Right ventricle myocardium superior (tissue), 1 donor: ENCODE data around the gene DYSF. TPM values are rescaled to one million over a fixed set of nuclear protein-coding genes. Genes with fewer than 3 reads are reported as not detected.

ENCODE experiments used
- ATAC-seq: fragments of 200-7000 bp; cut with Tn5 transposase; one replicate; pipeline ENCODE4 v1.9.1; 2020; ENCODE audit warnings: mild to moderate bottlenecking; ENCODE audit not compliant: poor library complexity
- DNase-seq: peaks from one replicate; pipeline ENCODE4 v3.0.0-alpha.2; 2020
- intact Hi-C: fragments of 100-400 bp; cut with DNase I; formaldehyde crosslinking; loops from one replicate; pipeline ENCODE4 v1.11.2; 2022
- total RNA-seq: library from RNA; stranded (reverse); fragmentation: NEBNext Ultra II Directional; extraction: Animal tissue kit (Norgen Biotek cat#: 25700); gene quantifications from one replicate; pipeline ENCODE4 v1.2.1, GENCODE V29; 2021
- donor health status: DM: no; HTN: yes; CAD: no; lungs with severe emphysema.

The DYSF gene
- total RNA-seq, 1 donor from 2014 or later, result 45.8 TPM

GRCh38 chr2:71467180-71467815 is 13.9 kb downstream of the DYSF start:
- ATAC-seq, result no peak
- no peak for DNase-seq

GRCh38 chr2:71468279-71469015 is 15.1 kb downstream of the DYSF start:
- no peak for ATAC-seq
- intact Hi-C loops, result no loop called here
- no peak for DNase-seq

More at GRCh38 chr2:71467180-71467815, 13.9 kb downstream of the DYSF start:
- intact Hi-C loops, result no loop called here

GRCh38 chr2:71469403-71470398 is 16.3 kb downstream of the DYSF start:
- intact Hi-C loops, result no loop called here

GRCh38 chr2:71471276-71471675 is 17.9 kb downstream of the DYSF start:
- intact Hi-C loops, result no loop called here
- ATAC-seq, result no peak
- DNase-seq, result no peak

More at GRCh38 chr2:71469403-71470398, 16.3 kb downstream of the DYSF start:
- ATAC-seq, result peak; percentile 77
- peak; percentile 54 for DNase-seq

- no peak for DNase-seq
- no peak for ATAC-seq
- intact Hi-C loops, result no loop called here
These were observed 18.7 kb downstream of the DYSF start for GRCh38 chr2:71472019-71472418.

GRCh38 chr2:71473346-71474031 is 20.1 kb downstream of the DYSF start:
- DNase-seq (no peak), ATAC-seq (no peak)
- intact Hi-C loops, result no loop called here

- ATAC-seq (peak; percentile 6), DNase-seq (no peak)
- intact Hi-C loops, result no loop called here
These were observed 20.9 kb downstream of the DYSF start for GRCh38 chr2:71474116-71474743.

GRCh38 chr2:71474744-71475397 is 21.5 kb downstream of the DYSF start:
- ATAC-seq (peak; percentile 38), DNase-seq (no peak)
- intact Hi-C loops, result no loop called here

GRCh38 chr2:71476495-71476894 is 23.1 kb downstream of the DYSF start:
- ATAC-seq, result no peak
- DNase-seq, result no peak
- intact Hi-C loops, result no loop called here

GRCh38 chr2:71477231-71477691 is 23.9 kb downstream of the DYSF start:
- intact Hi-C loops, result no loop called here
- ATAC-seq, result no peak
- DNase-seq, result no peak

GRCh38 chr2:71478806-71479205 is 25.4 kb downstream of the DYSF start:
- ATAC-seq (no peak), DNase-seq (no peak)
- intact Hi-C loops, result no loop called here

GRCh38 chr2:71479261-71479660 is 25.9 kb downstream of the DYSF start:
- ATAC-seq (no peak), DNase-seq (no peak)
- intact Hi-C loops, result no loop called here

GRCh38 chr2:71481111-71481510 is 27.8 kb downstream of the DYSF start:
- no peak for DNase-seq
- intact Hi-C loops, result no loop called here
- ATAC-seq, result no peak

GRCh38 chr2:71482055-71482454 is 28.7 kb downstream of the DYSF start:
- no peak for DNase-seq
- ATAC-seq, result no peak
- intact Hi-C loops, result no loop called here

GRCh38 chr2:71483246-71483645 is 29.9 kb downstream of the DYSF start:
- DNase-seq, result no peak
- intact Hi-C loops, result no loop called here
- no peak for ATAC-seq

GRCh38 chr2:71484354-71484753 is 31.0 kb downstream of the DYSF start:
- ATAC-seq (no peak), DNase-seq (no peak)
- intact Hi-C loops, result no loop called here

- ATAC-seq, result no peak
- intact Hi-C loops, result no loop called here
- DNase-seq, result no peak
These were observed 33.7 kb downstream of the DYSF start for GRCh38 chr2:71486881-71487640.
